ENCODE results near the gene PTTG1IP2. TPM values are rescaled to one million over a fixed set of nuclear protein-coding genes. Genes with fewer than 3 reads are reported as not detected.

PTTG1IP2 gene
- total and polyA plus RNA-seq, 9 of the 15 experiments (the other 6 are each of a cell fraction or from before 2014, with no cell fraction given) = not detected

GRCh38 chr7:90485734-90486316, 16.4 kb downstream of the PTTG1IP2 start:
- CTCF ChIA-PET (ENCODE audit: low intra/inter-chr PET ratio) = no interaction called here
- under 1% methylated on average over 6 of the region's 6 CpGs for WGBS (ENCODE audit: insufficient coverage, low coverage, missing lambda C conversion rate)
- no peaks in the 10 kb centered on the region for H3K9me1 ChIP-seq (ENCODE audit: control insufficient read depth, insufficient read depth, low read length)
- intact Hi-C loops (cut with micrococcal nuclease) = no loop called here
- no peak overlapping the region for H3K27ac ChIP-seq (ENCODE audit: extremely low read depth, low read depth, low read length)
- ATAC-seq = no peak; the same call in 2 of the 3 replicates
- no peaks in the 10 kb centered on the region for H3K79me2 ChIP-seq (ENCODE audit: control insufficient read depth, insufficient read depth, low read length)
- H4K20me1 ChIP-seq (replicated peaks; ENCODE audit: control insufficient read depth, insufficient read depth, low read length) = no peaks in the 10 kb centered on the region
- no peaks in the 10 kb centered on the region for H3K36me3 ChIP-seq (ENCODE audit: control insufficient read depth, insufficient read depth, low read length)
- H3K9ac ChIP-seq (ENCODE audit: insufficient read depth in 1 of 2, low read depth in 2 of 2, low read length in 2 of 2) = no peak overlapping the region
- BruUV-seq (replicated peaks) = no TSS peak
- POLR2A ChIA-PET = no interaction called here
- in situ Hi-C loops (cut with MboI) = no loop called here
- no peak for FAIRE-seq
- no peak for TF ChIP-seq ZNF561 (CRISPR knock-in tag; conservative IDR thresholded peaks at IDR 0.05)
- no peak for TF ChIP-seq MTA1 (IDR thresholded peaks at IDR 0.05; ENCODE audit: borderline replicate concordance)
- no peak for TF ChIP-seq ZBTB1 (CRISPR knock-in tag; IDR thresholded peaks at IDR 0.05; ENCODE audit: borderline replicate concordance, low read depth)
- no peak for TF ChIP-seq E2F6 (IDR thresholded peaks at IDR 0.05; ENCODE audit: borderline replicate concordance in 1 of 2, extremely low read depth in 1 of 2, insufficient read depth in 1 of 2, insufficient read length in 1 of 2, low read depth in 1 of 2, low read length in 1 of 2, poor library complexity in 1 of 2, severe bottlenecking in 1 of 2)
- TF ChIP-seq U2AF2 (optimal IDR thresholded peaks at IDR 0.05; ENCODE audit: low read depth, low read length) = no peak
- TF ChIP-seq TEAD4 (IDR thresholded peaks at IDR 0.05; ENCODE audit: low read length) = peak; percentile 37; the same call in 1 of the 2 replicates
- TF ChIP-seq TEAD4 (CRISPR knock-in tag; IDR thresholded peaks at IDR 0.05; ENCODE audit: borderline replicate concordance) = no peak
- no peak for TF ChIP-seq CBFA2T3 (IDR thresholded peaks at IDR 0.05)
- no peak for TF ChIP-seq CTCFL (IDR thresholded peaks at IDR 0.05; ENCODE audit: borderline replicate concordance, insufficient read depth, low read depth, low read length, poor library complexity, severe bottlenecking)
- no peak for TF ChIP-seq PHB (CRISPR knock-in tag; IDR thresholded peaks at IDR 0.05)
- no peak overlapping the region for H2AFZ ChIP-seq (ENCODE audit: low read depth, low read length)
- H3K4me3 ChIP-seq = no peak overlapping the region
- H3K27me3 ChIP-seq (ENCODE audit: control insufficient read depth in 2 of 2, insufficient read depth in 2 of 2, low read length in 2 of 2) = no peaks in the 10 kb centered on the region
- H3K9me3 ChIP-seq (replicated peaks; ENCODE audit: control insufficient read depth, insufficient read depth, low read depth, low read length) = no peaks in the 10 kb centered on the region
- H3K4me1 ChIP-seq (replicated peaks in 1 of 2; ENCODE audit: control insufficient read depth in 2 of 2, insufficient read depth in 2 of 2, low read length in 2 of 2) = no peaks in the 10 kb centered on the region
- no peak for DNase-seq (ENCODE audit: extremely low read depth in 1 of 4, low spot score in 3 of 4)
- H3K4me2 ChIP-seq (ENCODE audit: insufficient read depth, low read length) = no peak overlapping the region
